Iris pigment epithelial cell (primary cell): Measurements from ENCODE around the gene COX7A2L.
A peak's percentile ranks its signal among the peaks of the same experiment; 100 is the strongest.
"Not testable (repeated sequence)": the region's sequence is repeated elsewhere in the genome, so short reads cannot be mapped to it uniquely, and the experiment has no call there.

Source experiments
- DNase-seq: peaks from one replicate; pipeline ENCODE4 v3.0.0-alpha.2; 2011; ENCODE audit warnings: low read depth

COX7A2L gene

DNA sequence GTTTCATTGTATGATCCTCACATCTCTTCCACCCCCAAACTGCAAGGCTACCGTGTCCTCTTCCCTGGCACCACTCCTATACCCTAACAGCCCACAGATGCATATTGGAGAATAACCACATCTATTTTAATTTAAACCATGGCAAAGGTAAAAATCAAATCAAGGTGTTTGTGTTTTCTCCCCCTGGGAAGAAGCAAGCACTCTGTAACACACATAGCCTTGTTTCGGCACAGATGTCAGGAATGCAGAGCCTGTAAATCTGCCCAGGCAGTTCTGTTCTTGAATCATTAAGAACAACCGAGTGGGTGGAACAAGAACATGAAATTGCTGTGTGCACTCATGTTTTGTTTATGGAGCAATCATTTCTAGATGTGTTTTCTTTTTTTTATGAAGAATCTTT lies 6.8 kb upstream of the COX7A2L start:
- peak; percentile 52 for DNase-seq

DNA sequence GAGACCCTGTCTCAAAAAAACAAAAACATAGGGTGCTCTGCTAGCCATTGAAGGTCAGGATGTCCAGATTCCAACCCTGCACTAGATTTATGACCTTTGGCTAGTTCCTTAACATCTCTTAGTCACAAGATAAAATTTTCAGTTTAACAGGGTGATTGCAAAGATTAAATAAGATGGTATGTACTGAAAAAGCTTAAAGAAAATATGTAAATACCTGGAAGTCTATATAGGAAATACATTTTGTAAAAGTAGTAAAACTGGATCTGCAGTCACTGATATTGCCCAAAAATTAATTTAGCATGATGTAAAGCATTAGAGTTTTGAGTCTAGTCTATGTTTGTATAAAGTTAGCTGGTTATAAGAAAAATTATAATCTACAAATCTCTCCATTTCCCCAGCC lies 5.4 kb upstream of the COX7A2L start:
- DNase-seq = no peak

DNA sequence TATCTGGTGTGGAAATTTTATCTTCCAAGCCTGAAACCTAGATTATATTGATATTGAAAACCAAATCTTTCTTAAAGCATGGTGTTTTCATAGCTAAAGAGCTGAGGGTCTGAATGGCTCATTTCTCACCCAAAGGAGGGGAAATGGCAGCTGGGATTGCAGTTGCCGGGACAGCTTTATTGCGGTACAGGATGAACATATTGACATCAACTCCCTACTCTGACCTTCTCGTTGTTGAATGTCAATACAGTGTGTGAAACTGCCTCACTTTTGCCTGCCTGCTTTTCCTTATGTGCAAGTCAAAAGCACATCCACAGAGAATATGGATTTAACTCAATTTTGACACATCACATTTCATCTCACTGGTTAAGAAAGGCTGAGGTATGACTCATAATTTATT lies 3.6 kb upstream of the COX7A2L start:
- no peak for DNase-seq

DNA sequence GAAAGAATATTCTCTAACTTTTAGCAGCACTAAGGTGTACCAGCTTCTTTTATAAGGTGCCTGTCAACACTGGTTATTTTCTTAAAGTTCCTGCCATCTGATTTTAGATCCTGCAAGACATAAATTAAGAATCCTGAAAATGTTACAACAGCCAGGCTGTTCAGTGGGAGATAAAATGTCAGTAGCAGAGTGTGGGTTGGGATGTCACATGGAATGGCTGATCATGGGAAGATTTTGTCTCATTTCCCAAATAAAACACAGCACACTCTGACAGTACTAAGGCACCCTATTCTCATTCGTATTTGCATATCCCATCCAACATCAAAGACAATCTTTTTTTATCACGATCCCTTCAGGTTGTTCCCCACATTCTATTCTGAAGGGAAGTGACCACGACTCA lies 2.4 kb upstream of the COX7A2L start:
- DNase-seq = no peak

DNA sequence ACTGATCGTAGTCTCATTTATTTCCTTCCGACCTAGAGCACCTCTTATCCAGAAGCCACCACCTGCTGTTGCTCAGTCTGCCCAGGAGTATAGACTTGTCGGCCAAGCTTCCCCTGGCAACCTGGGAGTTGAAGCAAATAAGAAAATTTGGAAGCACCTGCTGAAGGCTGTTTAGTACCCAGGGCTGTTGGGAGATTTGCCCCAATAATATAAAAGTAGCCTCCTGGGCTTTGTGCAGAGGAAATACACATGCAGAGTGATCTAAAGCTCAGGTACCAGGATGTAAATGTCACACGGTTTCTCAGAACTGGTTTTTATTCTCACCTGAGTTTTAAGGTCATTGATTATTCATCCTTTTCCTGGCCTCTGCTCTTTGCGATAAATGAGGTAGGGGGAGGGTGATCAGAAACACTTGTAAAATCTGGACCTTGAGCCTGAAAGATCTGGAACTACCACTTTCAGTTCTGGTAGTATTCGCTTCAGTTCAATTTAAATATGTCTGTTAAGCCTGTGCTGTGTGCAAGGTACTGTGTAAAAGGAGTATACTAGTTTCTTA lies 789 bp upstream of the COX7A2L start:
- DNase-seq = no peak

DNA sequence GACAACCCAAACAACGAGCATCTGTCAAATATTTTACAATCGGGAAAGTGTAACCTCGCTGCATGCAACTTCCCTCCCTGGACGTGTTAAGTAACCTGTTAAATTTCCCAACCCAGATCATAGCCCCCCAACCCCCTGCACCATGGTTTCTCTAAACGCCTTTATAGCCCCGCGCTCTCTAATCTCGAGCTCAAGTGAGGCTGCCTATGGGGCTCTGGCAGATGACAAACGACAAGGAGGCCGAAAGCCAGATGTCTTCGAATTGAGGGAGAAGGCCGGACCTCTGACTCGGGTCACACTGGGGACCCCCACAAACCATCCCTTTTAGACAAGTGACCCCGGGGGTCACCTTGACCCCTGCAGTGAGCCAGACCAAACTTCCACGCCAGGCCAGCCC lies 526 bp downstream of the COX7A2L start:
- DNase-seq = no peak

DNA sequence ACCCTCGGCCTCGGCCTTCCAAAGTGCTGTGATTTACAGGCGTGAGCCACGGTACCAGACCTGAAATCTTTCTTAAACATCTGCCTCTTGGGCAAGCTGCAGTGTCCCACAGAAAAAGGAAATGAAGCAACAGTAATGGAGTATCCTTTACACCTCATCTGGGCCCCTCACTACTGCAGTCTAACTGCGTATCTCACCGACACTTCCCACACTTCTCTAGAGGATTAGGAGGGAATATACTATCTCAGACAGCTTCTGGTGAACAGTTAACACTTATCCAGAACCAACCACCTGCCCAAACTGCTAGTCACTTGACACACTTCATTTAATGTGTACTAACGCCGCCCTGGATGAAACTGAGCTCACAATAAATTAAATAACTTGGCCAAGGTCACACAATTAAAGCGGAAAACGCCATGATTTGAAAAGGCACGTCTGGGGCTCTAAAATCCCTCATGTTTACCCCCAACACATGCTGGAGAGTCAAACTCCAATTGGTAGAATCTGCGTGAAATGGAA lies 993 bp downstream of the COX7A2L start:
- peak; percentile 72 for DNase-seq

DNA sequence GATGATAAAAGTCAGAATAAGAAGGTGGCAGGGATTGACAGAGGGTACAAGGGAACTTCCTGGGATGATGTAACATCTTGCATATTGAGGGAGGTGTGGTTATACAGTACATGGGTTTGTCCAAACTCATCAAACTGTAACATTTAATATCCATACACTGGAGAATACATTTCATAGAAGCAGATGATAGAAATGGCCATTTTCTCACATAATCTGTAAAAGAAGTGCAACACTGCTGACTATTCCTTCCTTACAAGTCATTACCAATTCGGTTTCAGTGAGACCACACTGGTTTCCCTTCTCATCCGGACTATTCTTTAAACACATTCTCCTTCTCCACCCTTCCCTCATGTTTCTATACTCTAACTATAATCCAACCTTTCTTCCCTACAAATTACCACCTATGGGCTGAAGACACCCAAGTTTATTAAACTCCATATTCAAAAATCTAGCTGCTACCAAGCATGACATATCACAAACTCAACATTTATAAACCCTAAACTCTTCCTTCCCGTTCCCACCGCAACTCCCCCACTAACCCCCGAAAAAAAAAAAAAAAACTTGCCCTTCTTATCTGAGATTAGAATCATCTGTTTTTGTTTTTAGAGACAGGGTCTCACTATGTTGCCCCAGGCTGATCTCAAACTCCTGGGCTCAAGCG lies 1.6 kb downstream of the COX7A2L start:
- DNase-seq = no peak

DNA sequence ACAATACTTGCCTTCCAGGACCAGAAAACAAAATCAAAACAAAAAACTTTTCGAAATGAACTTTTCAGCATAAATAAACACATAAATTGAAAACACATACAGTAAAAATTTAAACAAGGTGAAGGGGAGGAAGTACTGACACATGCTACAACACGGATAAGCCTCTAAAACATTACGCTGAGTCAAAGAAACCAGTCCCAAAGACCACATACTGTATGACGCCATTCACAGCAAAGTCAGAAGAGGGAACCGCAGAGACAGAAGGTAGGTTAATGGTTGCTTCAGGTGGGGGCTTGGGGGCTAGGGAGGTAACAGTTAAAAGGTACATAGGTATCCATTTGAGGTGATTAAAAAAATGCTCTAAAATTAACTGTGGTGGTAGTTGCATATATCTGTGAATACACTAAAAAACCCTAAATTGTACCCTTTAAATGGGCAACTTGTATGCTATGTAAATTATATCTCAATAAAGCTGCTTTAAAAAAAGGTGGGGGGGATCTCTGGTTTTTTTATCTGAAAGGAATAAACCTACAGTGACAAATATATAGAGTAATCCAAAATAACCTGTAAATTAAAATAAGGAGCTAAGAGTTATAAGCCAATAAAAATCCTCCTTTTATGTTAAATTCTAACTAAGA lies 7.1 kb downstream of the COX7A2L start:
- peak; percentile 46 for DNase-seq

DNA sequence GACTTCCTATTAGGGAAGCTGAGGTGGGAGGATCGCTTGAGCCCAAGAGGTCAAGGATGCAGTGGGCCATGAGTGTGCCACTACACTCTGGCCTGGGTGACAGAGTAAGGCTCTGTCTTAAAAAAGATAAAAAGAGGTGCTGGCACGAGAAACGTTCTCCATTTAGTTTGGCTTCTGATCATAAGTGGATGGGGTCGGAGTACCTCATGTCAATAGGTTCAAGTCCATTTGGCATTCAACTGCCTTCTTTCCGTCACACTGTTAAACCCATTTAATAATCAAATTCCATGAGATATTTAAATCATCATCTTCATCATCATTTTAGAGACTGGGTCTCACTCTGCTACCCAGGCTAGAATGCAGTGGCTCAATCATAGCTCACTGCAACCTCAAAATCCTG lies 9.2 kb downstream of the COX7A2L start:
- no peak for DNase-seq

DNA sequence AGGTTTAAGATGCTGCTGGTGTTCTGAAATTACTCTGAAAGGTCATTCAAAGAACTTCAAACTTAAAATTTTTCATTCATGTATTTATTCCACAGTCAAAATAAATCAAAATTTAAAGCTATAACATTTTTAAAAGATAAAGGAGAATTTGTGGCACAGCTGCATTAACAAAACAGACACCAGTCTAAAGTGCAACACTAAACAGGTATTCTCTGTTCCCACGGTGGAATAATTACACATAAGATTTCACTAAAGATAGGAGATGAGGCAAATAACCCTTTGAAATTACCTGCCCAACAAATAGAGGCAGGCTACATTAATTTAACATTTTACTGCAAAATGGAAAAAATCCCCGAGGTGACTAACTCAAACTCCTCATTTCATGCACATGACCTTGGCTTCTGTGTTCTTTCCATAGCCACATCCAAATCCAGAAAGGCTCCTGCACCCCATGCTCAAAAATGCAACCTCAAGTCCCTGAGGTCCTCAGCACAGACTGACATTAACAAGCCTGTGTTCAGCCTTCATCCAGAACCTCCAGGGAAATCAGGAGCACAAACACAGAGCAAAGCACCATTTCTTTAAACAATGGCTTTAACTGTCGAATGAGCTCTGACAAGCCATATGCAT lies 10.5 kb downstream of the COX7A2L start:
- no peak for DNase-seq

DNA sequence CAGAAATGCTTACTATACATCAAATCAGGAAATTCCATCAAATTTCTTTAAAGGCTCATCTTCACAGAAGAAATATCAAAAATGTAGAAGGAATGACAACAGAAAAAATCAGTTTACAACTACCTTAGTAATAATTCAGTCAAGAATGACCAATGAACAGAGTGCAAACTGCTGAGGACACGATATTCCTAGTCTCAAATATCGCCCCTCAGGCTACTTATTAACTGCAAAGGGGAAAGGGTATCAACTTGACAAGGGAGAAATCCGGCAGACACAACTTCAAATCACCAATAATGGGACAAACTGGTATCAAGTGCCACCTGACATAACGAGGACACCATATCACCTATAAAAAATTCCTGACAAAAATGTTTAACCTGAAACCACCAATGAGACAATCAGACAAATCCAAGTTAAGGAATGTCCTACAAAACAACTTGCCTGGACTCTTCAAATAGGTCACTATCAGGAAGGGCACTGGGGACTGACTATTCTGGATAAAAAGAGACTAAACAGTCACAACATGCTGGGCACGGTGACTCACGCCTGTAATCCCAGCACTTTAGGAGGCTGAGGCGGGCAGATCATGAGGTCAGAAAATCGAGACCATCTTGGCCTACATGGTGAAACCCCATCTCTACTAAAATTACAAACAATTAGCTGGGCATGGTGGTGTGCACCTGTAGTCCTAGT lies 12.8 kb downstream of the COX7A2L start:
- DNase-seq = no peak

DNA sequence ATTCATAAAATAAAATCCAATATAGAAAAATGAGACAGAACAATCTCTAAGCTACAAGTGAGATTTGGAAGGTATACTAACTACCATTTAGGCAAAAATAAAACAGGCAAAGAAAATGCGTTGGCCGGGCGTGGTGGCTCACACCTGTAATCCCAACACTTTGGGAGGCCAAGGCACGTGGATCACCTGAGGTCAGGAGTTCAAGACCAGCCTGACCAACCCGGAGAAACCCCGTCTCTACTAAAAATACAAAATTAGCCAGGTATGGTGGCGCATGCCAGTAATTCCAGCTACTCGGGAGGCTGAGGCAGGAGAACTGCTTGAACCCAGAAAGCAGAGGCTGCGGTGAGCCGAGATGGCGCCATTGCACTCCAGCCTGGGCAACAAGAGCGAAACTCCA lies 13.5 kb downstream of the COX7A2L start:
- DNase-seq = not testable (repeated sequence)

DNA sequence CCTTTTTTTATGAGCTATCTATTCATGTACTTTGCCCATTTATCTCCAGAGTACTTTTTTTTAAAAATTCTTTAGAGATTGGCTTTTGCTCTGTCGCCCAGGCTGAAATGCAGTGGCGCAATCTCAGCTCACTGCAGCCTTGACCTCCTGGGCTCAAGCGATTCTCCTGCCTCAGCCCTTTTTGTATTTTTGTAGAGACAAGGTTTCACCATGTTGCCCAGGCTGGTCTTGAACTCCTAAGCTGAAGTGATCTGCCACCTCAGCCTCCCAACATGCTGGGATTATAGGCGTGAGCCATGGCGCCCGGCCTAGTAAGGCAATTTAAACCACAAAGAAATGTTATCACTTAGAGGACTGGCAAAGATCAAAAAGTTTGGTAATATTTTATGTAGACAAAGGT lies 14.2 kb downstream of the COX7A2L start:
- not testable (repeated sequence) for DNase-seq

DNA sequence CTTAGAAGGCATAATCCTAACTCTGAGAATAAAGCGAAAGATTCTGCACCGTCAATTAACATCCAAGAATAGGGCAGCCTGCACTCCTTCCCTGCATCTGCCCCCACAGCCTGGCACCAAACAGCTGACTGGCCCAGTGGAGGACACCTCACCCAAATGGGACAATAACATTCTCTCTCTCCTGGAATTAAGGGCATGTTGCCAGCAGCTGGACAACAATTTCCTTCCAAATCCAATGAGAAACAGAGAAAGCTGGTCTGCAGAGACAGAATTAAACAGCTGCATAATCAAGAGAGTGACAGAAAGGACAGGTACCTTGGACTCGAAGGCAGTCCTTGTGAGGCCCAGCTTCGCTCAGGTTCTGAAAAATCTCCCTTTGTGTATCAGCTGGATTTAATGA lies 15.0 kb downstream of the COX7A2L start:
- no peak for DNase-seq

DNA sequence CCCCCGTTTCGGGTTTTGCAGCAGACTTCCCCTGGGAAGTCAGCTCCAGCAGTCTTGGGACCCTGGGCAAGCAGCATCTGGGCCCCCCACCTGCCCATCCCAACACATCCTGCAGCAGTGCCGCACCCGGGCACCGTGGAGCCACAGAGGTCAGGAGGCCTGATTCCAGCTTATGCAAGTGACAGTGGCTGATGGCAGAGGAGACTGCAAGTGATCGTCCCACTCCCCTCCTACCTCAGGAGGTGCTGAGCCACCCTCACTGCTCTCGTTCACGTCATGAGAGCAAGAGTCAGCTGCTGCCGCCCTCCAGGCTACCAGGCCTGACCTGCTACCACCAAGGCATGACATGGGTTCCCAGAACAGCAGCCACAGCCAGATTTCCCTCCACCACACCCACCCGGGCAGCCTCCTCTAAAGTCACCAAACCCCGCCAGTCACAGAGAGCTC lies 18.2 kb downstream of the COX7A2L start:
- DNase-seq = no peak

DNA sequence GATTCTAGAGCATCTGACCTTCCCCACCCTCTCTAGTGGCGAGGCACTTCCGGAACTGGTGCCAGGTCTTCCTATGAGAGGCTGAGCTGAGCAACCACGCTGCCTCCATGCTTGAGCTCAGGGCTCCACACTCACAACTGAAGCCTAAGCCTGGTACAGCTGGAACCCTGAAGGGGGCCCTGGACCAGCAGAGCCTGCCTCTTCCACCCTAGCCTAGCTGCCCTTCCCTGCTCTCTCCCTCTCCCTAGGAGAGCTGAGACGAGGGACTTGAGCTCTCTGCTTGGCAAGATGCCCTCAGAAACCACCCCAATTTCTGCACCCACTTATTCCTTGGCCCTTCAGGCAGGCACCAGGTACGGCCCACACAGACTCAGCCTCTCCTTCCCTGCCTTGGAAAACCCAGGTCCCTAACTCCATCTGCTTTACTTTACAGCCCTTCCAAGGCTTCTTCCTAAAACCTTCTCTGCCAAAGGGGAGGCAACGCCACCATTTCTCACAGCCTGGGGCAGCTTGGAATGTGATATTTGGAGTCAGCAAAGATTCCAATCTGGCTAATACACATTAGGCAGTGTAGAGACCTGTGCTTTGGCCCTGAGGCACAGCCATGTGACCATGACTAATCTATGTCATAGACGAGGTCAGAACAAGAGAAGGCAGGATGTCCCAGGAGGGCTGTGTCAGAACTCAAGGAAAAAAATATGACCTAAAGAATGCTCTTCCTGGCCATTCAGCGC lies 18.8 kb downstream of the COX7A2L start:
- peak; percentile 90 for DNase-seq

DNA sequence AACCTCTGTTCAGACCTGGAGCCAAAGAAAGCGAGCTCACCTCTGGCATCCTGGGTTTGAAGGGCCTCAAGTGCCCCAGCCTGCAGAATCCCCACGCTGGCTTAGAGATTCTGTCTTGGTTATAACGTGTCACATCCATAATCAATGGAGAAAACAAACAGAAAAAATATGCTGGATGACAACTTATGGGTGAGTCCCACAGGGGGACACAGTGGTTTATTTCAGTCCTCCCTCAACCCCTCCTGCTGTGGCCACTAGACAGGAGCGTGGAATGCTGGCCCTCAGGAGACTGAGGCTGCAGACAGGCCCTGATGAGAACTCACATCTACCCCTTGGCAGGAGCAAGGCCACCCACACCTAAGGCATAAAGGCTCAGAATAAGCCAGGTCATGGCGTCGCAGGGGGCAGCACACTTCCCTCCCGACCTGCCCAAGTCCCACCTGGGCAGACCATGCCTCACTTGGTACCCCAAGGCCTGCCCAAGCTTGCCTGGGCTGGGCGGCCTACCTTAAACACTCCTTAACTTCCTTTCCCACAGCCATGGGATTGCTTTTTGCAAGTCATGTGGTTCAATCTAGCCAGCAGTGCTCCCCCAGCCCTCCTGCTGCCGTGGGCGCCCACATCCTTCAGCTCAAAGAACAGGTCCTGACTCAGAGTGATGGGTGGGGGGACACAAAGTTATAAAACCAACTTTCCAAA lies 19.9 kb downstream of the COX7A2L start:
- DNase-seq = no peak

DNA sequence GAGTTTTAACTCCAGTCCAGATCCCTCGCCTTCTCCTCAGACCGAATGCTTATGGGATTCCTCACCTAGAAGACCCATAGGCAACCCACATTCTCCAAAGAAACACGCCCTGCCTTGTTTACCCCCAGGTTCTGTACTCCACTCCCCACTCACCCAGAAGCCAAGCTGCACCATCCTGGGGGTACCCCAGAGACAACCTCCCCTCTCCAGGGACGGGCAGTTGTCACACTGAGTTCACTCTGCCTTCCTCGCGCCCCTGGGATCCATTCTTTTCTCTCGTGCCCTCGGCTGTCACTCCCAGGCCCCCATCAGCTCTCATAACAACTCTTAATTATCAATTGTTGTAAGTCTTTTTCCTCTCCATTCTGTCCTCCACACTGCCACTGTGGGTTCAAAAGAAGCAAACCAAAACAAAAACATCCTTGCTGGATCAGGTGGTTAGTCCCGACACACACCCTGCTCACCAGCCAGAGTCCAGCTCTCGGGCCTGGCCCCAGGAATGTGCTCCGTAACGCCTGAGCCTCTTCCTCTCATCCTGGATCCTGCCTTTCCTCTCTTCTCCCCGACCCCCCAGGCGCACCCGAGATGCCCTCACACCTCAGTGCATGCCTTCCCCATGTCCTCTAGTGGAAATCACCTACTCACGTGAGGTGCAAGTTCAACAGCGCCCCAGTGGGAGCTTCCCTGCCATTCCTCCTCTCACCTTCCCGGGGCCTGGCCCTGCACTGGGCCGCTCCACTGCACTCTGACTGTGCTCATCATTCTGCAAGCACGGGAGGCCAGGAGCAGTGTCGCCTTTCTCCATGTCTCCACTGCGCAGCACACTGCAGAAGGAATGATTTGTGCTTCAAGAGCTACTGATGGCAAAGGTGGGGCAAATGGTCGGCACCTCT lies 20.7 kb downstream of the COX7A2L start:
- no peak for DNase-seq
